GM12892 (cell line): ENCODE results near the gene C2CD2L.
A peak's percentile ranks its signal among the peaks of the same experiment; 100 is the strongest.

Experiments
- DNase-seq: peaks from one replicate; pipeline ENCODE4 v3.0.0; 2011; ENCODE audit not compliant: insufficient read length
- FAIRE-seq: peaks from 2 replicates; lab custom pipeline; 2011; peaks lifted over from hg19 to GRCh38; lab: Jason Lieb, UNC
- POLR2A ChIP-seq: IDR thresholded peaks from 2 replicates; pipeline ENCODE4 v1.6.1; 2011; ENCODE audit warnings: low read depth, low read length, control low read depth
- POLR2AphosphoS5 ChIP-seq: IDR thresholded peaks from 2 replicates; pipeline ENCODE4 v1.6.1; 2011; ENCODE audit warnings: low read depth, low read length, control low read depth
- TAF1 ChIP-seq: IDR thresholded peaks from 2 replicates; pipeline ENCODE4 v1.6.1; 2011; ENCODE audit warnings: low read depth, mild to moderate bottlenecking, control low read depth, low read length, borderline replicate concordance

Gene C2CD2L

GRCh38 chr11:119145551-119145950, 38.4 kb downstream of the C2CD2L start:
- TF ChIP-seq POLR2AphosphoS5 (no peak), TAF1 (no peak), POLR2A (no peak)
- FAIRE-seq: no peak
- no peak for DNase-seq

GRCh38 chr11:119147604-119148333, 40.6 kb downstream of the C2CD2L start:
- DNase-seq (no peak), FAIRE-seq (no peak)
- TF ChIP-seq TAF1 (no peak), POLR2A (no peak), POLR2AphosphoS5 (no peak)

GRCh38 chr11:119148720-119149017, 41.5 kb downstream of the C2CD2L start:
- no peak for DNase-seq
- FAIRE-seq: peak; percentile 17
- no peak for TF ChIP-seq TAF1
- no peak for TF ChIP-seq POLR2A
- TF ChIP-seq POLR2AphosphoS5: no peak

- FAIRE-seq: no peak
- DNase-seq: no peak
- TF ChIP-seq TAF1 (no peak), POLR2A (no peak), POLR2AphosphoS5 (no peak)
These were observed 42.1 kb downstream of the C2CD2L start, which contains the start of gene ABCG4 for GRCh38 chr11:119149018-119149785. Gene ABCG4, plus strand, starts transcription at chr11:119149052. Its CDS starts 914 bp downstream, at chr11:119149966.

GRCh38 chr11:119149786-119150275, 42.7 kb downstream of the C2CD2L start:
- FAIRE-seq (no peak), DNase-seq (no peak)
- no peak for TF ChIP-seq TAF1
- no peak for TF ChIP-seq POLR2AphosphoS5
- TF ChIP-seq POLR2A: no peak

GRCh38 chr11:119152043-119152442, 44.9 kb downstream of the C2CD2L start:
- no peak for TF ChIP-seq POLR2A
- no peak for TF ChIP-seq TAF1
- TF ChIP-seq POLR2AphosphoS5: no peak
- DNase-seq (no peak), FAIRE-seq (no peak)

GRCh38 chr11:119152604-119153003, 45.5 kb downstream of the C2CD2L start:
- TF ChIP-seq POLR2AphosphoS5 (no peak), TAF1 (no peak), POLR2A (no peak)
- no peak for DNase-seq
- FAIRE-seq: no peak

- FAIRE-seq: peak; percentile 27
- no peak for TF ChIP-seq POLR2A
- no peak for TF ChIP-seq TAF1
- TF ChIP-seq POLR2AphosphoS5: no peak
- no peak for DNase-seq
These were observed 46.1 kb downstream of the C2CD2L start for GRCh38 chr11:119153049-119153818.

GRCh38 chr11:119154178-119154577, 47.0 kb downstream of the C2CD2L start:
- TF ChIP-seq TAF1: no peak
- TF ChIP-seq POLR2A: no peak
- TF ChIP-seq POLR2AphosphoS5: no peak
- no peak for FAIRE-seq

GRCh38 chr11:119155733-119156492, 48.8 kb downstream of the C2CD2L start:
- DNase-seq (no peak), FAIRE-seq (no peak)
- no peak for TF ChIP-seq TAF1
- no peak for TF ChIP-seq POLR2AphosphoS5
- TF ChIP-seq POLR2A: no peak

More at GRCh38 chr11:119154178-119154577, 47.0 kb downstream of the C2CD2L start:
- no peak for DNase-seq

GRCh38 chr11:119156496-119156895, 49.4 kb downstream of the C2CD2L start:
- DNase-seq: no peak
- no peak for TF ChIP-seq POLR2AphosphoS5
- no peak for TF ChIP-seq POLR2A
- TF ChIP-seq TAF1: no peak
- FAIRE-seq: no peak
